DLD1 (cell line): Measurements from ENCODE around the gene TBX10.
"Not testable (repeated sequence)": the region's sequence is repeated elsewhere in the genome, so short reads cannot be mapped to it uniquely, and the experiment has no call there.

Experiments used
- in situ Hi-C: cut with HindIII; loops from 2 replicates; pipeline ENCODE4 v1.10.0; 2017; ENCODE audit warnings: low sequenced_read_pairs

TBX10 gene

DNA sequence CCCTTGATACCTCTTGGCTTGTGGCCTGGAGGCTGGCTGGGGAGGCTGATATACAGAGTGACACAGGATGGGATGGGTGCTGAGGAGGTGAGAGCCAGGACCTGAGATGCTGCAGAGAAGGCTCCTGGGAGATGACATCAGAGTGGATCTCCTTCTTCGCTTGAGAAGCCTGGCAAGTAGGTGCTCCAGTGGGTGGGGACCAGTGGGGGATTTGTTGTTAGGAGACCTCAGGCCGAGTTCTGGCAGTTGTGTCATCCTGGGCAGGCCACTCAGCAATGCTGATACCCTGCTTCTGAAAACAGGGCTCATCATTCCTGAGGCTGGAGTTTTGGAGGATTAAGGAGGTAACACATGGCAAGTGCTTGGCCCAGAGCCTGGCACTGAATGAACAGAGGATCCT lies 34.7 kb downstream of the TBX10 start:
- in situ Hi-C loops, result no loop called here

DNA sequence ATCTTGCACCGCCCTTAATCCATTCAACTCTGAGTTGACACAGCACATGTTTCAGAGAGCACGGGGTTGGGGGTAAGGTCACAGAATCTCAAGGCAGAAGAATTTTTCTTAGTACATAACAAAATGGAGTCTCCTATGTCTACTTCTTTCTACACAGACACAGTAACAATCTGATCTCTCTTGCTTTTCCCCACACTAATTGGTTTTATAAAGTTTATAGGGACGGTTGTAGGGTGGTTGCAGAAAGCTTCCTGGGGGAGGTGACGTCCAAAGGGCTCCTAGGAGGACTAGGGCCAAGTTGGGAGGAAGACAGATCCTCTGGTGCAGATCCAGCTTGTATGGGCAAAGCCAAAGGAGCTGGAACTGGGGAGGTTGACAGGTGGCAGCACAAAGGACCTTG lies 35.4 kb downstream of the TBX10 start:
- in situ Hi-C loops, result not testable (repeated sequence)

DNA sequence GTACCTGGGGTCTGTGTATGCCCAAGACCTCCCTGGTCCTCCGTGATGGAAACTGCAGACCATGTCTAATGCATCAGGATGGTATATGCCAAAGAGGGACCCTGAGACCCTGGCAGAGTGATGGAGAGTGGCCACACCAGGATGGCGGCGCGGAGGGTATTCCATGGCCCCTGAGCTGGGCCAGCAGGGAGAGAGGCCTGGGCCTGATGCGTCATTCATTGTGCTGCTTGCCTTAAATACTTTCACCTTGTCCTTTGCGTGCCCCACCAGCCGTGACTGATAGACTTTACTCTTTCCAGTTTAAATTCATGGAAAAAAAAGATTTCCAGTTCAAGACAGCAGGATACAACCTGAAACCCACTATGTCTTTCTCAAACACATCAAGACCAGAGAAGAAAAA lies 38.5 kb downstream of the TBX10 start:
- in situ Hi-C loops, result no loop called here

- in situ Hi-C loops, result no loop called here
Measured at GRCh38 chr11:67600324-67601029, 39.1 kb downstream of the TBX10 start.

DNA sequence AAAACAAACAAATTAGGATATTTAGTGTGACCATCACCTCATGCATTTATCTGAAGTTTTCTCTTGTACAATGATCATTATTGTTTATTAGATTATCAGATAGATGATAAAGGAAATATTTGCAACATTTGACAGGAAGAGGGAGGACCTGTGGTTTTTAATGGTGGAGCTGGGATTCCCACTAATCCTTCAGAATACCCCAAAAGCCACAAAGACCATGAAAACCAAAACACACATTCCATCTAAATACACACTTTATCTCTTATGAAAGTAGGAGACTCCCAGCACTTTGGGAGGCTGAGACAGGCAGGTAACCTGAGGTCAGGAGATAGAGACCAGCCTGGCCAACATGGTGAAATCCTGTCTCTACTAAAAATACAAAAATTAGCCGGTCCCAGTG lies 40.4 kb downstream of the TBX10 start:
- in situ Hi-C loops, result no loop called here

- in situ Hi-C loops, result not testable (repeated sequence)
Measured at GRCh38 chr11:67597963-67598362, 41.6 kb downstream of the TBX10 start.

DNA sequence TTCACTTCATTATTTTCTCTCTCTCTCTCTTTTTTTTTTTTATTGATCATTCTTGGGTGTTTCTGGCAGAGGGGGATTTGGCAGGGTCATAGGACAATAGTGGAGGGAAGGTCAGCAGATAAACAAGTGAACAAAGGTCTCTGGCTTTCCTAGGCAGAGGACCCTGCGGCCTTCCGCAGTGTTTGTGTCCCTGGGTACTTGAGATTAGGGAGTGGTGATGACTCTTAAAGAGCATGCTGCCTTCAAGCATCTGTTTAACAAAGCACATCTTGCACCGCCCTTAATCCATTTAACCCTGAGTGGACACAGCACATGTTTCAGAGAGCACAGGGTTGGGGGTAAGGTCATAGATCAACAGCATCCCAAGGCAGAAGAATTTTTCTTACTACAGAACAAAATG lies 42.1 kb downstream of the TBX10 start:
- in situ Hi-C loops, result not testable (repeated sequence)

DNA sequence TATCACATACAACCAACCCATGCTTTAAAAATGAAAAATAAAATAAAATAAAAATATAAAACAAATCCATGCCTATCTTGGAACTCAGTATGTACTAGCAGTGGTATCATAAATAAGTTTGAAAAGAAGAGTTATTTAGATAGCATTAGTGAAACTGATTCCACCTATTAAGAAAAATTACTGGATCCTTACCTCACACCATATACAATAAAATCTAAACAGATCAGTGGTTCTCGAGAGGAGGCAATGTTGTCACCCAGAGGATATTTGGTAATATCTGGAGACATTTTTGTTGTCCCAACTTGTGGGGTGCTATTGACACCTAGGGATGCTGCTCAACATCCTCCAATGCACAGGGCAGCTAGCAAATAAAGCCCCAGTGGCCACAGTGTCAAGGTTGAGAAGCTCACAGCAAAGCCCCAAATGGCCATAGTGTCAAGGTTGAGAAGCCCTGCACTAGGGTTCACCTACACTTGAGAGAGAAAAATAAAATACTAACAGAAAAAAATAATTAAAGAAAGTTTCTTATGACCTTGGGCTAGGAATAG lies 42.7 kb downstream of the TBX10 start:
- in situ Hi-C loops, result no loop called here

GRCh38 chr11:67594480-67594879 lies 45.1 kb downstream of the TBX10 start:
- in situ Hi-C loops, result no loop called here

DNA sequence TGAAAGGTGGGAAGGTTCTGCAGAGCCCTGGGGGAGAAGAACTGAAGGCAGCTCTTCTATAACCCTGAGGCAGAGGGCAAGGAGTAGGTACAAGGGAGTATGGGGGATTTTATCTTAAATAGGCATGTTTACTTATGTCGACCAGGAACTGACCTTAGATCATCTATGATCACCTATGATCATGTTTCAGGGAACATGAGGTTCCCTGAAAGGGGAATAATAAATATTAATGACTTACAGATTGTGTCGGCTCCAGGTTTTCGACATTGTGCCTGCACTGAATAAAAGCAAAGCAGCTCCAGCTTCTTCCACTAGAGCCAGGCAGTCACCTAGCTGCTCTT lies 46.0 kb downstream of the TBX10 start:
- in situ Hi-C loops, result no loop called here

DNA sequence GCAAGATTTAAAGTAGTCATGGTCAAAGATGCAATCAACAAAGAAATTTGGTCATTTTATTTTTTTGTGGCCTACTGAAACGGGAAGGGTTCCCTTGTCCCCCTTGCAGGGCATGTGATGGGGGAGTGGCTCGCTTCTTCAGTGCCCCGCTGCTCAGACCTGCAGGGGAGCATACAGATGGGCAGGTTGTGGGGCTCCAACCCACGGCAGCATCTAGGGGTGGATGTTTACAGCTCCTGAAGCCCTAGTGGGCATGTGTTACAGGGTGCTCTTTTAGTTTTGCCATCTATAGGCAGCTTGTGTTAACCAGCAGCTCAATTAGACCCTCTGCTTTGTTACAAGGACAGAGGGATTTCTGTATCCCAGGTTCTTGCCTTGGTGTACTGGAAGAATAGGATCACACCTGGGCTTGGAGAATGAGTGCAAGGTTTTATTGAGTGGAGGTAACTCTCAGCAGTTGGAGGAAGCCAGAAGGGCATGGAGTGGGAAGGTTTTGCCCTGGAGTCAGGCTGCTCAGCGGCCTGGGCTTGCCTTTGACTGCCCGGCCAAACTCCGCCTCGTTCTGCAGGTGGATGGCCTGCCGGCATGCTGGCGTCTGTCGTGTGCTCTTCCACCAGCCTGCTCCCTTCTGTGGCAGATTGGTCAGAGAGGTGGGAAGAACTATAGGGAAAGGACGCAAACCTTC lies 46.5 kb downstream of the TBX10 start:
- in situ Hi-C loops, result no loop called here

DNA sequence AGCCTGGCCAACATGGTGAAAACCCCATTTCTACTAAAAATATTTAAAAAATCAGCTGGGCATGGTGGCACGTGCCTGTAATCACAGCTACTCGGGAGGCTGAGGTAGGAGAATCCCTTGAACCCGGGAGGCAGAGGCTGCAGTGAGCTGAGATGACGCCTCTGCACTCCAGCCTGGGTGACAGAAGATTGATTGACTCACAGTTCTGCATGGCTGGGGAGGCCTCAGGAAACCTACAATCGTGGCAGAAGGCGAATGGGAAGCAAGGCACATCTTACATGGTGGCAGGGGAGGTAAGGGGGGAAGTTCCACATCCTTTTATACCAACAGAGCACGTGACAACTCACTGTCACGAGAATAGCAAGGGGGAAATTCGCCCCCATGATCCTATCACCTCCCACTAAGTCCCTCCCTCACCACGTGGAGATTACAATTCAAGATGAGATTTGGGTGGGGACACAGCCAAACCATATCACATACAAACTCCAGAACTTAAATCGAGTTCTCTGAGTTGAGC lies 50.6 kb downstream of the TBX10 start:
- in situ Hi-C loops, result not testable (repeated sequence)

GRCh38 chr11:67588136-67588503 lies 51.4 kb downstream of the TBX10 start:
- in situ Hi-C loops, result no loop called here

- in situ Hi-C loops, result no loop called here
Measured at GRCh38 chr11:67586568-67587250, 52.9 kb downstream of the TBX10 start.

DNA sequence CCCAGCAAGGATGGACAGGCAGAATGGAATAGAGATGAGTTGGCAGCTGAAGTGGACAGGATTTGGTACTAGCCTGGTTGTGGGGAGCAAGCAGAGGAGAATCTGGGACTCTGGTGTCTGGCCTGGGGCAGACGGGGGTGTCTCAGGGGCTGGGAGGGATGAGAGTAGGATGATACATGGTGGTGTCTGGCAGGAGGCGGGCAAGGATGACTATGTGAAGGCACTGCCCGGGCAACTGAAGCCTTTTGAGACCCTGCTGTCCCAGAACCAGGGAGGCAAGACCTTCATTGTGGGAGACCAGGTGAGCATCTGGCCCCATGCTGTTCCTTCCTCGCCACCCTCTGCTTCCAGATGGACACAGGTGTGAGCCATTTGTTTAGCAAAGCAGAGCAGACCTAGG lies 53.7 kb downstream of the TBX10 start:
- in situ Hi-C loops, result no loop called here

DNA sequence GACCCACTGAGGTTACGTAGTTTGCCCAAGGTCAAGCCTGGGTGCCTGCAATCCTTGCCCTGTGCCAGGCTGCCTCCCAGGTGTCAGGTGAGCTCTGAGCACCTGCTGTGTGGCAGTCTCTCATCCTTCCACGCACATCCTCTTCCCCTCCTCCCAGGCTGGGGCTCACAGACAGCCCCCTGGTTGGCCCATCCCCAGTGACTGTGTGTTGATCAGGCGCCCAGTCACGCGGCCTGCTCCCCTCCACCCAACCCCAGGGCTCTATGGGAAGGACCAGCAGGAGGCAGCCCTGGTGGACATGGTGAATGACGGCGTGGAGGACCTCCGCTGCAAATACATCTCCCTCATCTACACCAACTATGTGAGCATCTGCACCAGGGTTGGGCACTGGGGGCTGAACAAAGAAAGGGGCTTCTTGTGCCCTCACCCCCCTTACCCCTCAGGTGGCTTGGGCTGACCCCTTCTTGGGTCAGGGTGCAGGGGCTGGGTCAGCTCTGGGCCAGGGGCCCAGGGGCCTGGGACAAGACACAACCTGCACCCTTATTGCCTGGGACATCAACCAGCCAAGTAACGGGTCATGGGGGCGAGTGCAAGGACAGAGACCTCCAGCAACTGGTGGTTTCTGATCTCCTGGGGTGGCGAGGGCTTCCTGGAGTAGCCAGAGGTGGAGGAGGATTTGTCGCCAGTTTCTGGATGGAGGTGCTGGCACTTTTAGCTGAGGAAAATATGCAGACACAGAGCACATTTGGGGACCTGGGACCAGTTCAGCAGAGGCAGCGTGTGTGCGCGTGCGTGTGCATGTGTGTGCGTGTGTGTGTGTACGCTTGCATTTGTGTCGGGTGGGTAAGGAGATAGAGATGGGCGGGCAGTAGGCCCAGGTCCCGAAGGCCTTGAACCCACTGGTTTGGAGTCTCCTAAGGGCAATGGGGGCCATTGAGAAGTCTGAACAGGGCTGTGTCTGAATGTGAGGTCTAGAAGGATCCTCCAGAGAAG lies 54.4 kb downstream of the TBX10 start:
- in situ Hi-C loops, result no loop called here

DNA sequence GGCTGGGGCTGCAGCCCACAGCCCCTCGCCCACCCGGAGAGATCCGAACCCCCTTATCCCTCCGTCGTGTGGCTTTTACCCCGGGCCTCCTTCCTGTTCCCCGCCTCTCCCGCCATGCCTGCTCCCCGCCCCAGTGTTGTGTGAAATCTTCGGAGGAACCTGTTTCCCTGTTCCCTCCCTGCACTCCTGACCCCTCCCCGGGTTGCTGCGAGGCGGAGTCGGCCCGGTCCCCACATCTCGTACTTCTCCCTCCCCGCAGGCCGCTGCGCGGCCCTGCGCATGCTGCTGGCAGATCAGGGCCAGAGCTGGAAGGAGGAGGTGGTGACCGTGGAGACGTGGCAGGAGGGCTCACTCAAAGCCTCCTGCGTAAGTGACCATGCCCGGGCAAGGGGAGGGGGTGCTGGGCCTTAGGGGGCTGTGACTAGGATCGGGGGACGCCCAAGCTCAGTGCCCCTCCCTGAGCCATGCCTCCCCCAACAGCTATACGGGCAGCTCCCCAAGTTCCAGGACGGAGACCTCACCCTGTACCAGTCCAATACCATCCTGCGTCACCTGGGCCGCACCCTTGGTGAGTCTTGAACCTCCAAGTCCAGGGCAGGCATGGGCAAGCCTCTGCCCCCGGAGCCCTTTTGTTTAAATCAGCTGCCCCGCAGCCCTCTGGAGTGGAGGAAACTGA lies 55.2 kb downstream of the TBX10 start:
- in situ Hi-C loops, result no loop called here

DNA sequence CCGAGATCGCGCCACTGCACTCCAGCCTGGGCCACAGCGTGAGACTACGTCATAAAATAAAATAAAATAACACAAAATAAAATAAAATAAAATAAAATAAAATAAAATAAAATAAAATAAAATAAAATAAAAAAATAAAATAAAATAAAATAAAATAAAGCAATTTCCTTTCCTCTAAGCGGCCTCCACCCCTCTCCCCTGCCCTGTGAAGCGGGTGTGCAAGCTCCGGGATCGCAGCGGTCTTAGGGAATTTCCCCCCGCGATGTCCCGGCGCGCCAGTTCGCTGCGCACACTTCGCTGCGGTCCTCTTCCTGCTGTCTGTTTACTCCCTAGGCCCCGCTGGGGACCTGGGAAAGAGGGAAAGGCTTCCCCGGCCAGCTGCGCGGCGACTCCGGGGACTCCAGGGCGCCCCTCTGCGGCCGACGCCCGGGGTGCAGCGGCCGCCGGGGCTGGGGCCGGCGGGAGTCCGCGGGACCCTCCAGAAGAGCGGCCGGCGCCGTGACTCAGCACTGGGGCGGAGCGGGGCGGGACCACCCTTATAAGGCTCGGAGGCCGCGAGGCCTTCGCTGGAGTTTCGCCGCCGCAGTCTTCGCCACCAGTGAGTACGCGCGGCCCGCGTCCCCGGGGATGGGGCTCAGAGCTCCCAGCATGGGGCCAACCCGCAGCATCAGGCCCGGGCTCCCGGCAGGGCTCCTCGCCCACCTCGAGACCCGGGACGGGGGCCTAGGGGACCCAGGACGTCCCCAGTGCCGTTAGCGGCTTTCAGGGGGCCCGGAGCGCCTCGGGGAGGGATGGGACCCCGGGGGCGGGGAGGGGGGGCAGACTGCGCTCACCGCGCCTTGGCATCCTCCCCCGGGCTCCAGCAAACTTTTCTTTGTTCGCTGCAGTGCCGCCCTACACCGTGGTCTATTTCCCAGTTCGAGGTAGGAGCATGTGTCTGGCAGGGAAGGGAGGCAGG lies 56.0 kb downstream of the TBX10 start, which contains the start of gene GSTP1:
Gene GSTP1, plus strand, starts transcription at position 566 of the 958 bp plus-strand sequence. Its CDS starts 32 bp downstream, at position 598.
- in situ Hi-C loops, result no loop called here

- in situ Hi-C loops, result no loop called here
Measured at GRCh38 chr11:67582011-67582410, 57.6 kb downstream of the TBX10 start.
